HG03108 (cell line): Measurements from ENCODE around the gene IL36B.

Experiments used
- ATAC-seq: cut with Tn5 transposase; IDR thresholded peaks from one replicate; pipeline ENCODE4 v1.9.1; 2021; ENCODE audit warnings: moderate library complexity; ENCODE audit not compliant: unreplicated experiment

IL36B gene

GRCh38 chr2:113076954-113077669 lies 24.4 kb upstream of the IL36B start:
- no peak for ATAC-seq

DNA sequence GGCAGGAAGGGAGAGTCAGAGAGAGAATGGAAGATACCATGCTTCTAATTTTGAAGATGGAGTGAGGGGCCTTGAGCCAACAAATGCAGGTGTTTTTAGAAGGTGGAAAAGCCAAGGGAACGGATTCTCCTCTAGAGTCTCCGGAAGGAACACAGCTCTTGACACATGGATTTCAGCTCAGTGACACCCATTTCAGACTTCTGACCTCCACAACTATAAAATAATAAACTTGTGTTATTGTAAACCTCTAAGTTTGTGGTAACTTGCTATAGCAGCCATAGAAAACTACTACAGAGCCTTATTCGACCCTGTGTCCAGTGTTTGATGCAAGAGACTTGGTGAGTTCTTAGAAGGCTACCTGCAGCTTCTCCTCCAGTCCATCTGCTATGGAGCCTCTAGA lies 22.9 kb upstream of the IL36B start:
- ATAC-seq = no peak

DNA sequence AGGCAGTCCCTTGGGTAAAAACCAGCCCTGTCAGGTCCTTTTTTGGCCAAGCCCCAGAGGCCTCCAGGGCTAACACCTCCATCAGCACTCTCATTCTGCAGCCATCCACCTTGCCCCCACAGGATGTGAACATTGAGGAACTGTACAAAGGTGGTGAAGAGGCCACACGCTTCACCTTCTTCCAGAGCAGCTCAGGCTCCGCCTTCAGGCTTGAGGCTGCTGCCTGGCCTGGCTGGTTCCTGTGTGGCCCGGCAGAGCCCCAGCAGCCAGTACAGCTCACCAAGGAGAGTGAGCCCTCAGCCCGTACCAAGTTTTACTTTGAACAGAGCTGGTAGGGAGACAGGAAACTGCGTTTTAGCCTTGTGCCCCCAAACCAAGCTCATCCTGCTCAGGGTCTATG lies 22.4 kb upstream of the IL36B start:
- no peak for ATAC-seq

DNA sequence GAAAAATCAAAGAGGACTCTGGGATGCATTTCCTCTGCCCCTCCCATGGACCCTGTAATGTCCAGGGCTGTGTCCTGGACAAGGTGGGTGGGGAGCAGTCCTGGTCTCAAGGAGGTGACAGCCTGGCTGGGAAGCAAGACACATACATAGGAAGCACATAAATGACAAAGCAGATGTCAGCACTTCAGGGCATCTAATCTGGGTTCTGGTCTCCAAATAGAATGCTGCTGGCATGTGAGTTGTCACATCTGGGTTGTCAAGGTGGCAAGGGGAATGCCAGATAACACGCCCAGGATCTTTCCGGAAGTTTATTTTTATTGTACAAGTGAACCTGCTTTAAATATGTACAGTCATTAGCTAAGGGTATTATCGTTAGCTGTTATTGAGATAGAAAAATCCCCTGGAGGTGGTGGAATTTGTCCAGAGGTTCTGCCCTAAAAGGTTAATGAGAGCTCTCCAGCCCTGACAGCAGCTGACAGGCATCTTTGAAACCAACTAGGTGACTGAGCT lies 20.7 kb upstream of the IL36B start:
- no peak for ATAC-seq

DNA sequence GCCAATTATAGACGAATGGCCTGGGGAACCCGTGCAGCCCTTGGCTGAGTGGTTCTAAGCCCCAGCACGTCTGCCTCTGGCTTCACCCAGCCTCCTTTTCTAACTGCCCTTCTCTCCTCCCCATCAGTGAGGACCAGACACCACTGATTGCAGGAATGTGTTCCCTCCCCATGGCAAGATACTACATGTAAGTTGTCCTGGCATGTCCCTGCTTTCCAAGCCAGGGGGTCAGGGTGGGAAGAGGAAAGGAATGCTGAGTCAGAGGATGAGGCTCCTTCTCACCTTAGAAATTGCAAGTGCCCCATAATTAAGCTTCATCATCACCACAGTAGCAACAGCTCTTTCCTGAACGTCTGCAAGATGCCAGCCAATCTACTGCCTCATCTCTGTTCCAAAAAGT lies 19.9 kb upstream of the IL36B start:
- no peak for ATAC-seq

- ATAC-seq = no peak
These were observed 17.9 kb upstream of the IL36B start for GRCh38 chr2:113070606-113070975.

- no peak for ATAC-seq
These were observed 17.3 kb upstream of the IL36B start for GRCh38 chr2:113069676-113070605.

DNA sequence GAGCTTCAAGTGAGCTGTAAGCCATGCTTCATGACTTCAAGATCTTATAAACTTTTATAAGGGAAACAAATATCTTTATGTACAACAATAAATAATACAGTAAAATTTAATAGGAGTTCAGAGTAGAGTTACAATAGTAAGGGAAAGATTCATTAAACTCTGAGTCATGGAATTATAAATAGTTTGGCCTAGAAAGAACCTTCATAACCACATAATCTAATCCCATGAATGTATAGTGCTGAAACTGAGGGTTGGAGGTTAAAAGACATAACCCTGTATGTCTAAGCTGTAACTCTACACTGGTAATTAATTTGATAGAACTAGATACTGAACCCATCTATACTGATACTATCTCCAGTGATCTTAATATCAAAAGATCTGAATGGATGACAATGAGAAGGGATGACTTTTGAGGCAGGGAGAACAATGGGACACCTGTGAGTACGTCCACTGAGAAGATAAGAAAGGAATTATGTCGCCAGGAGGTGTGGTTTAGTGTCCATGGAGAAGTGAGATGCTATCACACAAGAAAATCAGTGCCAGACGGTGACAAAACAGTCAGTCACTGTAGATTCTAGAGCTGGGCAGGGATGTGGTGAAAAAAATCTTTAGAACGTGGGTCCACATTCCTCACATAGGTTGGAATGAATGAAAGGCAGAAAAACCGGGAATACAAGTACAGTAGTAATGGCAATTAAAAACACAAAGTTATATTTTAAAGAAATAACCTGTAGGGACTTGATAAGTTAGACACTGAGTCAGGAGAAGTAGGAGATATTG lies 16.2 kb upstream of the IL36B start:
- no peak for ATAC-seq

DNA sequence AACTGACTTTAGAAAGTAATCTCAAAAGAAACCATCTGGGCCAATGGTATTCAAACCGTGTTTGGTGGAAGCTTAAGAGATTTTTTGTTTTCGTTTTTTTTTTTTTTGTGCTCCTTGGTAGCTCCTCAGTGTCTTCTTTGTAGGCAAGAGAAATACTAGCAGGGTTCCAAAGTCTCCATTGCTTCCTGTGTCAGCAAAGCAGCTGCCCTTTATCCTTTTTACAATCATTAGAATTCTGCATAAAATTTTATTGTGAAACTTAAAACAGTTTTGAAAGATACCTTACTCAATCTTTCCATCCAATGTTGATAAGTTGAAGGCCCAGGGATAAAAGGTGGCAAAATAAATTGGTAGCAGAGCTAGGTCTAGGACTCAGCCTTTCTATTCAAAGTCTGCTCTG lies 15.6 kb upstream of the IL36B start:
- ATAC-seq = no peak

GRCh38 chr2:113067681-113068080 lies 15.0 kb upstream of the IL36B start, which contains the start of gene IL1F10:
TSS of gene IL1F10 (plus strand) at chr2:113067970. CDS start at chr2:113072739, 4,769 bp downstream.
- no peak for ATAC-seq

DNA sequence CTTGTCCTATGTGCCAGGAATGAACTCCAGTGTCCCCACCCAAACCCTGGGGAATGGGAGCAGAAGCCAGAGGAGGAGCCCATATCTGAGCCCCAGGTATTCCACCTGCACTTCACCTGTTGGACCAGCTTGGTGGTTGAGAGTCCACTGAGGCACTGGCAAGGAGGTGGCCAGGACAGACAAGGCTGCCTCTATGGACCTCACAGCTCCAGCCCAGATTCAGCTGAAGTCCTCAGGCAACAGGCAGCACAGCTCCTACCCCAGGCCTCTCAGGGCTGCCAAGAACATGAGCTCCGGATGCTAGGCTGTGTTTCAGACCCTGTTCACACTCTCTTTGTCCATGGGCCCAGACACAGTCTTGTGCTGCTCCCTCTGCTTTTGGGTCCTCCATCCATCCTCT lies 12.2 kb upstream of the IL36B start:
- ATAC-seq = no peak

- no peak for ATAC-seq
These were observed 11.6 kb upstream of the IL36B start for GRCh38 chr2:113064281-113064680.

DNA sequence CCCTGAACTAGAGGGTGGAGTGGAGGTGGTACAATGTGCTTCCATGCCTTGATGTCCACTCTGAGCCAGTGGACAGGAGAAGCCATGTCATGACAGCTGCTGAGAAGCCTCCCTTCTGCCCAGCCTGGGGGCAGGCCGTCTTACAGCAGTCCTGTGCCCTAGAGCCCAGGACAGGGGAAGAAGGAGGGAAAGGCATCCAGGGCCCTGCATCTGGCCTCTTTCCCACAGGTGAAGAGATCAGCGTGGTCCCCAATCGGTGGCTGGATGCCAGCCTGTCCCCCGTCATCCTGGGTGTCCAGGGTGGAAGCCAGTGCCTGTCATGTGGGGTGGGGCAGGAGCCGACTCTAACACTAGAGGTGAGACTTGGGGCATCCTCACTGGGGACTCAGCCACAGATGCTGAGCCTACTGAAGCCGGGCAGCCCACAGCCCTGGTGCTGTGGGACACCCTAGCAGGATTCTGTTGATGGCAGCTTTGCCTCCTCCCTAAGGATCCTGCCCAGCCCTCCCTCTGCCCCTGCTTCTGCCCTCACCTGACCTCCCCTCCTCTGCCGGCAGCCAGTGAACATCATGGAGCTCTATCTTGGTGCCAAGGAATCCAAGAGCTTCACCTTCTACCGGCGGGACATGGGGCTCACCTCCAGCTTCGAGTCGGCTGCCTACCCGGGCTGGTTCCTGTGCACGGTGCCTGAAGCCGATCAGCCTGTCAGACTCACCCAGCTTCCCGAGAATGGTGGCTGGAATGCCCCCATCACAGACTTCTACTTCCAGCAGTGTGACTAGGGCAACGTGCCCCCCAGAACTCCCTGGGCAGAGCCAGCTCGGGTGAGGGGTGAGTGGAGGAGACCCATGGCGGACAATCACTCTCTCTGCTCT lies 9.5 kb upstream of the IL36B start:
- no peak for ATAC-seq

DNA sequence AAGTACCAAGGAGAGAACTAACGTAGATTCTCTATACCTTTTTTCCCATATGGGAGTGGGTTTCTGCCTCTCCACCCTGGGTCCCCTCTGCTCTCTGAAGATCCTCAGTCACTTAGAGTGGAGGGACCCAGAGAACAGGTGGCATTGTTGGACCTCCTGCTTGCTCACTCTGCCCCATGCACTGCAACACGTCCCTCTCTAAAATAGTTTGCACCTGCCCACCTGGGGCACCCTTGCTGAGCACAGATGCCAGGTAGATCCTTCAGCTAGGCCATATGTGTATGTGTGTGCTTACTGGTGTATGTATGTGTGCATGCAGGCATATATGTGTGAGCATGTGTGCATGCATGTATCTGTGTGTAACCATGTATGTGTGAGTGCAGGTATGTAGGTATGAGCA lies 8.6 kb upstream of the IL36B start:
- ATAC-seq = no peak

DNA sequence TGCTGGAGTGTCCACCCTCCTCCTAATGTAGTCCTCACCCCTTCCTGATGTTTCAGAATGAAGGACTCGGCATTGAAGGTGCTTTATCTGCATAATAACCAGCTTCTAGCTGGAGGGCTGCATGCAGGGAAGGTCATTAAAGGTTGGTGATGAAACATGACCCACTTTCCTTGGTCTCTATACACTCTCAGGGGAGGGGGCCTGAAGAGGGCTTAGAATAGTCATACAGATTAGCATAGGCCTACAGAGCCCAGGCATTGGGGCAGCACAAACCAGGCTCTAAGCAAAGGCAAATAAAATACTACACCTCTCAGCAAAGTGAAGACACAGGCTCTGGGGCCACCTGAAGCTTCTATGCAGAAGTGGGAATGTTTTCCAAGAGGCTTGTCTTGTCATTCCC lies 8.1 kb upstream of the IL36B start:
- ATAC-seq = no peak

DNA sequence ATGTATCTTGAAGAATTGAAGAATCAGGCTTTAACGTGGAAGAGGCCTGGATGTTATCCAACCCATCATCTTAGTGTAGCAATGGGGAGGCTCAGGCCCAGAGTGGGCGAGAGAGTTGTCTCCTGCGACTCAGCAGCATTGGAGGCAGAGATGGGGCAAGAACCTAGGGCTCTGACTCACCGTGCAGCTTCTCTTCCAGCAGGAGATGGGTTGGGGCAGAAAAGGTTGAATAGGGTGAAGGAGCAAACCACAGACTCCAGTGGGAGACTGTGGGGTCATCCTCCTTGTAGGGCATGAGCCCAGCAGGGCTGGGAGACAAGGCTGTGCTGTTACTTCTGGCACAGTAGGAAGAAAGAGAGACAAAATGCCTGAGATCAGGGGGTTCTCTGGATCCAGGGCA lies 7.7 kb upstream of the IL36B start:
- no peak for ATAC-seq

DNA sequence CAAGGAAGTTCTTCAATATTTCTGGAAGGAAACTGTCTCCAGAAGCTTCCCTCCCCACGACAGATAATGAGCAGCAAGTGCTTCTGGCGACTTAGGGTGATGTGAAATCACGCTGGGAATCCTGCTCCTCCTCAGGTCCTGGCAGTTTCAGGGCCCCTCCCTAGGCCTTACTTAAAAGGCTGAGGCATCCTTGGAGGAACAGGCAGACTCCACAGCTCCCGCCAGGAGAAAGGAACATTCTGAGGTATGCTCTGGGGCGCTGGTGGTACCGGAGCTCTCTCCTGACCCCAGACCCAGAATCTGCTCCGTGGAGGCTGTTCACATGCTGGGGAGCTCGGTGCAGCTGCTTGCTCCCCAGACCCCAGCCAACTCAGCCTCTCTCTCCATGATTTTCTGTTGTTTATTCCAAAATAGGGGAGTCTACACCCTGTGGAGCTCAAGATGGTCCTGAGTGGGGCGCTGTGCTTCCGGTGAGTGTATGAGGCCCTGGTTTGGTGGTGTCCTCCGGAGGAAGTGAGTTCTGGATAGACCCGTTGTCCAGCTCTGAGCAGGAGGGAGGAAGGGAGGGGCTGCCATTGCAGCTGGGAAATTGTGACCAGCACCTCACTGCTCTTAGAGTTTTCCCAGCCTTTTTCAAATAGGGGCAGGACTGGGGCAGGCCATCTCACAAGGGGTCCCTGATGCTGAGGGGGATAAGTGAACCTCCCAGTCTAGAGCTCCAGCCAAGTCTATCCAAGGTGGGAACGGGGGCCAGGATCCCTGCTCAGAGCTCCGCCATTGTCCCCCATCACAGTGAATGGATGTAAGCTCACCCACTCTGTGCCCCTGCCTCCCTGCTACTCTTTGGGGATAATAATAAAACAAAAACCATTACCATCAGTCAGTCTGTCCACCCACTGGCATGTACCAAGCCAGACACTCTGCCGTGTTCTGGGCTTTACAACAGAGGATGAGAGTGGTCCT lies 6.6 kb upstream of the IL36B start, which contains the start of gene IL36RN:
Gene IL36RN, plus strand, starts transcription at position 201 of the 963 bp plus-strand sequence. Its CDS starts 241 bp downstream, at position 442.
- no peak for ATAC-seq

DNA sequence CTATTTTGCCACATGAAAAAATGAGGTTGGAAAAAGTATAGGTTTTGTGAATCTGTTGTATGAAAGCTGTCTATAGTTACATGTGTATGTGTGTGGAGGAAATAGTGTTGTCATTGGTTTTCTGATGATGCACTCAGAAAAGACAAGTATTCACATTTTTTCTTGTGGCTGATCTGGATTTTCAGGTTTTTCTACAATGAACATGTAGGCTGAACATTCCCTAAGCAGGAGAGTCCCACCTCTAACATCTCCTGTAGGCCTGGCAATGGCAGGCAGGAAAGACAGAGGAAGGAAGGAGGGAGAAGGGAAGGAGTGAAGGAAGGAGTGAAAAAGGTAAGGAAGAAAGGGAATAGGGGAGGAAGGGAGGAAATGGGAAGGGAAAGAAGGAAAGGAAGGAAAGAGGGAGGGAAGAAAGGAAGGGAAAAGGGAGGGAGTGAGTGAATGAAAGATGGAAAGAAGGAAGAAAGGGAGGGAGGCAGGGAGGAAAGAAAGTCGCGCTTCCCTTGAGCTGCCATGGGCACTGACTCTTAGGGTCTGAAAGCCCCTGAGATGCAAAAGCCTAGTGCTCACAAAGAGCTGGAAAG lies 5.8 kb upstream of the IL36B start:
- ATAC-seq = no peak

- ATAC-seq = no peak
These were observed 4.5 kb upstream of the IL36B start for GRCh38 chr2:113057117-113057516.
